Hepatocyte (in vitro differentiated cells): ENCODE data around the gene LHPP. TPM values are rescaled to one million over a fixed set of nuclear protein-coding genes. Genes with fewer than 3 reads are reported as not detected.

Experiments
- DNase-seq: peaks from one replicate; pipeline ENCODE4 v3.0.0-alpha.2; 2016; ENCODE audit warnings: low spot score
- H2AFZ ChIP-seq: fragments of 200-600 bp; sonication (generic); 2 replicates; pipeline ENCODE4 v1.6.0; 2016; ENCODE audit warnings: antibody characterized with exemption, mild to moderate bottlenecking
- H3K27ac ChIP-seq: fragments of 200-600 bp; sonication (generic); 2 replicates; pipeline ENCODE4 v1.5.1; 2016; ENCODE audit warnings: mild to moderate bottlenecking
- H3K27me3 ChIP-seq: fragments of 200-600 bp; sonication (generic); 2 replicates; pipeline ENCODE4 v1.6.1; 2016
- H3K36me3 ChIP-seq: fragments of 200-600 bp; sonication (generic); replicated peaks from 2 replicates; pipeline ENCODE4 v1.5.1; 2016; ENCODE audit warnings: low read depth; ENCODE audit not compliant: insufficient read depth
- H3K4me1 ChIP-seq: fragments of 200-600 bp; sonication (generic); 2 replicates; pipeline ENCODE4 v1.5.1; 2016; ENCODE audit warnings: mild to moderate bottlenecking, moderate library complexity; ENCODE audit not compliant: insufficient read depth
- H3K4me2 ChIP-seq: fragments of 200-600 bp; sonication (generic); 2 replicates; pipeline ENCODE4 v1.6.0; 2016
- H3K4me3 ChIP-seq: fragments of 200-600 bp; sonication (generic); 2 replicates; pipeline ENCODE4 v1.5.1; 2016; ENCODE audit warnings: mild to moderate bottlenecking
- H3K79me2 ChIP-seq: fragments of 200-600 bp; sonication (generic); 2 replicates; pipeline ENCODE4 v1.6.0; 2017; ENCODE audit warnings: mild to moderate bottlenecking
- H3K9me2 ChIP-seq: fragments of 200-600 bp; sonication (generic); replicated peaks from 2 replicates; pipeline ENCODE4 v1.6.0; 2017; ENCODE audit warnings: mild to moderate bottlenecking; ENCODE audit not compliant: insufficient read depth
- H3K9me3 ChIP-seq: fragments of 200-600 bp; sonication (generic); 2 replicates; pipeline ENCODE4 v1.5.1; 2016; ENCODE audit warnings: low read depth, mild to moderate bottlenecking
- H4K20me1 ChIP-seq: fragments of 200-600 bp; sonication (generic); 2 replicates; pipeline ENCODE4 v1.6.0; 2016; ENCODE audit warnings: mild to moderate bottlenecking; ENCODE audit not compliant: insufficient read depth, poor library complexity, severe bottlenecking
- EZH2 ChIP-seq: fragments of 200-600 bp; sonication (generic); IDR thresholded peaks from 2 replicates; pipeline ENCODE4 v1.6.1; 2016; ENCODE audit warnings: antibody characterized with exemption, mild to moderate bottlenecking, borderline replicate concordance
- EZH2phosphoT487 ChIP-seq: fragments of 200-600 bp; sonication (generic); IDR thresholded peaks from one replicate; pipeline ENCODE4 v1.6.1; 2018; ENCODE audit warnings: antibody characterized with exemption, mild to moderate bottlenecking, low read depth, moderate library complexity; ENCODE audit not compliant: unreplicated experiment, severe bottlenecking
- WGBS: methylation state at CpG from one replicate; pipeline ENCODE4 v1.1.6; 2016; ENCODE audit warnings: low lambda C conversion rate; ENCODE audit errors: missing lambda C conversion rate; 5-methylcytosine and 5-hydroxymethylcytosine counted together
- polyA plus RNA-seq: library from polyadenylated mRNA; unstranded; fragments of >200 nt; fragmentation: Nextera tagmentation; extraction: Ambion mirVana; gene quantifications from 2 replicates; pipeline ENCODE4 v1.2.1, GENCODE V29; 2016
- total RNA-seq: library from RNA; depleted of rRNA; stranded (reverse); fragments of >200 nt; gene quantifications from 2 replicates; pipeline ENCODE4 v1.2.3, GENCODE V29; 2014
- TF ChIP-seq, protein P1 (sequence below): fragments of 200-600 bp; sonication (generic); IDR thresholded peaks from 2 replicates; pipeline ENCODE4 v1.5.1; 2016; ENCODE audit warnings: antibody characterized with exemption, mild to moderate bottlenecking; ENCODE audit not compliant: poor library complexity

The LHPP gene
- total and polyA plus RNA-seq, 2 experiments from 2014 or later = 29.4 to 30.3 TPM

GRCh38 chr10:124604214-124605000, 142.8 kb downstream of the LHPP start:
- no peak for DNase-seq
- Histone ChIP-seq H3K4me1 (no peaks in the 10 kb centered on the region), H3K79me2 (no peaks in the 10 kb centered on the region), H4K20me1 (no peaks in the 10 kb centered on the region), H3K9me2 (no peaks in the 10 kb centered on the region), H3K36me3 (no peaks in the 10 kb centered on the region), H3K9me3 (no peaks in the 10 kb centered on the region), H3K27me3 (no peaks in the 10 kb centered on the region), H3K4me2 (no peak overlapping the region), H3K4me3 (no peak overlapping the region), H3K27ac (no peak overlapping the region), H2AFZ (no peak overlapping the region)
- 96% methylated on average over 22 of the region's 22 CpGs for WGBS
- TF ChIP-seq, protein P1, sequence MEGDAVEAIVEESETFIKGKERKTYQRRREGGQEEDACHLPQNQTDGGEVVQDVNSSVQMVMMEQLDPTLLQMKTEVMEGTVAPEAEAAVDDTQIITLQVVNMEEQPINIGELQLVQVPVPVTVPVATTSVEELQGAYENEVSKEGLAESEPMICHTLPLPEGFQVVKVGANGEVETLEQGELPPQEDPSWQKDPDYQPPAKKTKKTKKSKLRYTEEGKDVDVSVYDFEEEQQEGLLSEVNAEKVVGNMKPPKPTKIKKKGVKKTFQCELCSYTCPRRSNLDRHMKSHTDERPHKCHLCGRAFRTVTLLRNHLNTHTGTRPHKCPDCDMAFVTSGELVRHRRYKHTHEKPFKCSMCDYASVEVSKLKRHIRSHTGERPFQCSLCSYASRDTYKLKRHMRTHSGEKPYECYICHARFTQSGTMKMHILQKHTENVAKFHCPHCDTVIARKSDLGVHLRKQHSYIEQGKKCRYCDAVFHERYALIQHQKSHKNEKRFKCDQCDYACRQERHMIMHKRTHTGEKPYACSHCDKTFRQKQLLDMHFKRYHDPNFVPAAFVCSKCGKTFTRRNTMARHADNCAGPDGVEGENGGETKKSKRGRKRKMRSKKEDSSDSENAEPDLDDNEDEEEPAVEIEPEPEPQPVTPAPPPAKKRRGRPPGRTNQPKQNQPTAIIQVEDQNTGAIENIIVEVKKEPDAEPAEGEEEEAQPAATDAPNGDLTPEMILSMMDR = no peak
- TF ChIP-seq EZH2 (no peak), EZH2phosphoT487 (no peak)

- no peaks in the 10 kb centered on the region for H3K36me3 ChIP-seq
- H3K27me3 ChIP-seq = no peaks in the 10 kb centered on the region
- H2AFZ ChIP-seq = no peak overlapping the region
- TF ChIP-seq EZH2phosphoT487 (no peak), EZH2 (no peak)
- TF ChIP-seq, protein P1 = no peak
- no peaks in the 10 kb centered on the region for H3K9me2 ChIP-seq
- 84% methylated on average over 8 of the region's 8 CpGs for WGBS
- no peaks in the 10 kb centered on the region for H4K20me1 ChIP-seq
- no peak overlapping the region for H3K4me3 ChIP-seq
- no peaks in the 10 kb centered on the region for H3K79me2 ChIP-seq
- H3K9me3 ChIP-seq = no peaks in the 10 kb centered on the region
- H3K27ac ChIP-seq = no peak overlapping the region
- H3K4me2 ChIP-seq = no peak overlapping the region
- no peaks in the 10 kb centered on the region for H3K4me1 ChIP-seq
- no peak for DNase-seq
Measured at GRCh38 chr10:124605001-124605370, 143.4 kb downstream of the LHPP start.

DNA sequence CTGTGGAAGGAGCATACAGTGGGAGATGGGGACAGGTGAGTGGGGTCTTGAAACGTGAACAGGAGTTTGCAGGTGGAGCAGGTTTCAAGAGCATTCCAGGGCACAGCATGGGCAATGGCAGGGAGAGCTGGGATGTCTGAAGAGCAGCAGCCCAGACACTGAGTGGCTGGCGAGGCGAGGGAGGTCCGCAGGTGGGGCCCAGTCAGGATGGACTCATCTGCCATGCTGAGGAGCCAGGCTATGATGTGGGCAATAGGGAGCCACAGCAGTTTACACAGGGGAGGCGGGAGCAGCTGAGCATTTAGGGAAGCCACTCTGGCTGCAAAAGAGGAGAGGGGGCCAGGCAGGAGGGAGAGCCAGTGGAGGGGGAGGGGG, 143.8 kb downstream of the LHPP start:
- 92% methylated on average over 5 of the region's 5 CpGs for WGBS
- no peak overlapping the region for H3K4me2 ChIP-seq
- DNase-seq = no peak

More for the DNA sequence above, 143.8 kb downstream of the LHPP start:
- Histone ChIP-seq H3K4me1 (no peaks in the 10 kb centered on the region), H3K27ac (no peak overlapping the region), H3K9me3 (no peaks in the 10 kb centered on the region), H3K79me2 (no peaks in the 10 kb centered on the region), H3K27me3 (no peaks in the 10 kb centered on the region), H2AFZ (no peak overlapping the region), H4K20me1 (no peaks in the 10 kb centered on the region), H3K9me2 (no peaks in the 10 kb centered on the region), H3K36me3 (no peaks in the 10 kb centered on the region), H3K4me3 (no peak overlapping the region)
- TF ChIP-seq EZH2 (no peak), EZH2phosphoT487 (no peak)
- TF ChIP-seq, protein P1 = no peak
